GM12874 (cell line): ENCODE results near the gene GRIK4.

ENCODE experiments used
- TF ChIP-seq, protein P1 (sequence below): IDR thresholded peaks from 2 replicates; pipeline ENCODE4 v1.5.1; 2011; ENCODE audit warnings: low read depth, mild to moderate bottlenecking, control low read depth, low read length, moderate library complexity; ENCODE audit not compliant: insufficient read depth

The GRIK4 gene

DNA sequence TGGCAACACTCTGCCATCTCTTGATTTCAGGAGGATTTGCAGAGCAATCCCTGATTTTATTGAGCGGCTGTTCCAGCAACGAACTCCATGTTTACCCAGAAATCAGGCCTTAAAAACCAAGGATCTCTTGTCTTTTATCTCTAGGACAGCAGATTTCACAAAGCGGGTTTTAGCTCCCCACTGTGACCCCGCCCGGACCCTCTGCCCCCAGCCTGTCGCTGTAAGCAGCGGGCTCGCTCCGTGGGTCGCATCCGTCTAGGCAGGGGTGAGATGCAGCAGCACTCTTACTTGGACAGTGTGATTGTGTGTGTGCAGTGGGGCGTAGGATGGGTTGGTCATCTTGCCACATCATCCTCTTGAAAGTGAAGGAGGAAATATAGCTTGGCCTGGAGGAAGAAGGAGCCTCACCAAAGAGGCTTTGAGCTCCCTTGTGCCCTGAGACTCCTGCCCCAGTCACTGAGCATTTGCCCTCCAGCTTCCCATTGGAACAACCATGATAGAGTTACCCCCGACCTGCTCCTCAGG is 323.2 kb downstream of the GRIK4 start:
- TF ChIP-seq, protein P1, sequence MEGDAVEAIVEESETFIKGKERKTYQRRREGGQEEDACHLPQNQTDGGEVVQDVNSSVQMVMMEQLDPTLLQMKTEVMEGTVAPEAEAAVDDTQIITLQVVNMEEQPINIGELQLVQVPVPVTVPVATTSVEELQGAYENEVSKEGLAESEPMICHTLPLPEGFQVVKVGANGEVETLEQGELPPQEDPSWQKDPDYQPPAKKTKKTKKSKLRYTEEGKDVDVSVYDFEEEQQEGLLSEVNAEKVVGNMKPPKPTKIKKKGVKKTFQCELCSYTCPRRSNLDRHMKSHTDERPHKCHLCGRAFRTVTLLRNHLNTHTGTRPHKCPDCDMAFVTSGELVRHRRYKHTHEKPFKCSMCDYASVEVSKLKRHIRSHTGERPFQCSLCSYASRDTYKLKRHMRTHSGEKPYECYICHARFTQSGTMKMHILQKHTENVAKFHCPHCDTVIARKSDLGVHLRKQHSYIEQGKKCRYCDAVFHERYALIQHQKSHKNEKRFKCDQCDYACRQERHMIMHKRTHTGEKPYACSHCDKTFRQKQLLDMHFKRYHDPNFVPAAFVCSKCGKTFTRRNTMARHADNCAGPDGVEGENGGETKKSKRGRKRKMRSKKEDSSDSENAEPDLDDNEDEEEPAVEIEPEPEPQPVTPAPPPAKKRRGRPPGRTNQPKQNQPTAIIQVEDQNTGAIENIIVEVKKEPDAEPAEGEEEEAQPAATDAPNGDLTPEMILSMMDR = no peak

DNA sequence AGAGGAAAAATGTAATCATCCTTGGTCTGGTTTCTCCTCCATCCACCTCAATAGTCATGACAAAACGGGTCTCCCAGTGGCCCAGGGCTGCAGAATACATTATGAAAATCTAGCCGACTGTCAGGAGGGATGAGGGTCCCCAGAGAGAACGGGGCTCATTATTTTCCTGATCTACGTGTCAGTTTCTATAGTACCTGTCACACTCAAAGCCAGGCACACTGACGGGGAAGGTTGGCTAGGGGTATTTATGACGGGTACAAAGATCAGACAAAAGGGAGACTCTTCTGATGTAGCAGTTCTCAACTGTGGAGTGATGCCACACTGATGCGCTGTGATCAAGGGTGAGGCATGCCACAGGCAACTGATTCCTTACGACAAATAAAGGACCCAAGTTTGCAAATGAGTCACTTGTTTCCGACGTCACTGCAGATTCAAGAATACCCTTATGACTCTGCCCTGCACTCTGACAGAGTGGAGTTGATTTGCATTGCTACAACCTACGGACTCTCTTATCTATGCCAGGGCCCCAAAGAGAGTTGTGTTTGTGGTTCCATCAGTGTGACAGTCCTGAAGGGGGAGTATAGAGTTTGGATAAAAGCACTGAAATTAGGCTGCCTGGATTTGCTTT is 324.2 kb downstream of the GRIK4 start:
- TF ChIP-seq, protein P1 = no peak

DNA sequence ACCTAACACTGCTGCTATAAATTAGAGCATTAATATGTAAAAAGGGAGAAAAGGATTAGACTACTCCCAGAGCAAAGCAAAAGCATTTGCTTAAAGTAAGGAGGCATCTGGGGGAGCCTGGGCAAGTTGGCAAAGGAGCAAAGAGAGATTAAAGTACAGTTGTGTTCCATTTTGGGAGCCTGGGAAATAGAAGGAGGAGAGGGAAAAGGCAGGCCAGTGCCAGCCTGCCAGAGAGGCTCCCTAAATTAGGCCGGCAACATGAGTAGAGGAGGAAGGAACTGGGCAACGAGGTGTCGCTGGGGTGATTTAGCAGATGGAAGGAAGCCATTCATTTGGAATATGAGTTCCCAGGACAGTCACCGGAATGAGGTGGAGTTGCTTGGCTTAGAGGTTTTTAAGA is 326.1 kb downstream of the GRIK4 start:
- TF ChIP-seq, protein P1 = no peak

DNA sequence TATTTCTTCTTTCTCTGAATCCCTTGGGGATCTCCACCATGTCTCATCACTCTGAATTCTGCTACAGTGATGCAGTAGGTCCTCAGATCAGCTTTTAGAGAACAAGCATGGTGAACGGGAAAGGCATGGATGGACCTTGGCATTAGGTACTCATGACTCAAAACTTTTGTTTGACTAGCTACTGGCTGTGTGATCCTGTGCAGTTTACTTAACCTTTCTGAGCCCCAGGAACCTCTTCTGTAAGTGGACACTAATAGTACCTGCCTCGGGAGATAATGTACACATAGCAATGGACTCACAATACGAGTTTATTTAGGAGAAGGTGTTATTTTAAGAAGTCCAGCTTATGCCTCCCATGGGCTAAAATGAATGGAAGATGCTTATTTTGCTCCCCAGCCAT is 327.7 kb downstream of the GRIK4 start:
- TF ChIP-seq, protein P1 = no peak

DNA sequence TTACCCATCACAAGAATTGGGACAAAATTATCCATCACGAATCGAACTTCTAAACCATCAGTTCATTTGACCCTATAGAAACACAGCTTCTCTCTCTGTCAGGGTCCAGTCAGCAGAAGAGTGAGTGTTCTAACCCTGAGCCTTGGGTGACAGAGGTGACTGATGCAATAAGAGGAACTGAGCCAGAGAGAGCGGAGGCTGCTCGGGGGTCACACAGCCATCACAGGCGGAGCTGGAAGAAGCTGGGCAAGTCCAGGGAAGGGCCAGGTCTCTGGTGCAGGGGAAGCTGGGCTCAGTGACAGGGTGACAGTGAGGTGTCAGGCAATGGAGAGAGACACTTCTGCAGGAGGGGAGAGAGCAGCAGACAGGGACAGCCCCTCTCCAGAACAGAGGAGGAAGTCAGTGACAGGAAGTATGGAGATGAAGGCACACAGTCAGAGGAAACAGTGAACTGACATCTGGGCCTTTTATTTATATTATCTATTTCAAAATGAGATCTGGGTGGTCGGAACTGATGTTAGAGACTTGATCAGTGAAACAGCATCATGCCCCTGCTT is 328.4 kb downstream of the GRIK4 start:
- TF ChIP-seq, protein P1 = no peak

DNA sequence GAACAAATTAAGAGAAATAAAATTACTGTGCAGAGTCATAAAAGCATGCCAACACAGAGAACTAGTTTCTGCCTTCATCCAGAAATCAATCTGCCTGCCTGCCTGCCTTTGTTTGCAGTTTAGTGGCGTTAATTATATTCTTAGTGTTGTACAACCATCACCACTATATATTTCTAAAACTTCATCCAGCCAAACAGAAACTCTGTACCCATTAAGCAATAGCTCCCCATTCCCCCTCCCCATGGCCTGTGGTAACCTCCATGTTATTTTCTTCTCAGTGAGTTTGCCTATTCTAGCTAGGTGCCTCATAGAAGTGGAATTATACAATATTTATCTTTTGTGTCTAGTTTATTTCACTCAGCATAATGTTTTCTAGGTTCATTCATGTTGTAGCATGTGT is 329.1 kb downstream of the GRIK4 start:
- TF ChIP-seq, protein P1 = no peak

DNA sequence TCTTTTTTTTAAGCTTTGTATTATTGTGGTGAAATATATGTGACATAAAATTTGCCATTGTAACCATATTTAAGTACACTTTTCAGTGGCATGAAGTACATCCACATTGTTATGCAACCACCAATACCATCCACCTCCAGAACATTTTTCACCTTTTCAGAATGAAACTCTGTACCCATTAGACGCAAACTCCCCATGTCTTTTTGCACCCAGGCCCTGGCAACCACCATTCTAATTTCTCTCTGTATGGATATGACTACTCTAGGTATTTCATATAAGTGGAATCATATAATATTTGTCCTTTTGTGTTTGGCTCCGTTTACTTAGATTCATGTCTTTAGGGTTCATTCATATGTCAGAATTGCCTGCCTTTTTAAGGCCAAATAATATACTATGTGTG is 329.5 kb downstream of the GRIK4 start:
- TF ChIP-seq, protein P1 = no peak
